GM18511 (cell line): ENCODE measurements around the gene SARDH.
"Not testable (repeated sequence)": the region's sequence is repeated elsewhere in the genome, so short reads cannot be mapped to it uniquely, and the experiment has no call there.

ENCODE experiments used
- ATAC-seq: cut with Tn5 transposase; IDR thresholded peaks from one replicate; pipeline ENCODE4 v1.9.1; 2021; ENCODE audit warnings: mild to moderate bottlenecking, moderate library complexity; ENCODE audit not compliant: unreplicated experiment

SARDH gene

DNA sequence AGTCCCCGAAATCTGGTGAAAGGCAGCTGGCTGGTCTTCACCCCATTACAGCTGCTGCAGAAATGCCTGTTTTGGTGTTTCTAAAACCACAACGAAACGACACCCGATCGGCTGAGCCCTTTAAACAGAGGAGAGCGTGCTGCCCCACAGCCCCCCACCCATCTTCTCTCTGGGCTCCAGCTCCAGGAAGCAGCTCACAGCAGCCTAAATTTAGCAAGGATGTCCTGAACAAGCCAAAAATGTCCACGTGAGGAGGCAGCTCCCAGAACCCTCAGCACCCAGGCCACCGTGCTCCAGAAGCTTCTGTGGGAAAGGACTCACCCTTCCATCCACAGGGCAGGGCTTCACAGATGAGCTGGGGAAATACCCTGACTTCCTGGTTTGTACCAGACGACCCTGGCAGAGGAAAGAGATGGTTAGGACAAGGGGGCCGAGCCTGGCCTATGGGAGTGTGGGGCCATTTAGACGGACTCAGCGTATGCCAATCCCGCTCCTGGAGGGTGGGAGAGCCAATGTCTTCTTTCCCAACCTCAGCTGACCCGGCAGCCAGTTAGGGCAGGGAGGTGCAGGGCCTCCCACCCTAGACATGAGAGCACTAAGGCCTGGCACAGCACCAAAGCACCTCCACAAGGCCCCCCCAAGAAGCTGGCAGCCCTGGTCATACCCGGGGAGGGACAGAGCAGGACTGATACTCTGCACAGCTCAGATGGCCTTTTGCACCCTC, 39.1 kb upstream of the SARDH start:
- no peak for ATAC-seq

DNA sequence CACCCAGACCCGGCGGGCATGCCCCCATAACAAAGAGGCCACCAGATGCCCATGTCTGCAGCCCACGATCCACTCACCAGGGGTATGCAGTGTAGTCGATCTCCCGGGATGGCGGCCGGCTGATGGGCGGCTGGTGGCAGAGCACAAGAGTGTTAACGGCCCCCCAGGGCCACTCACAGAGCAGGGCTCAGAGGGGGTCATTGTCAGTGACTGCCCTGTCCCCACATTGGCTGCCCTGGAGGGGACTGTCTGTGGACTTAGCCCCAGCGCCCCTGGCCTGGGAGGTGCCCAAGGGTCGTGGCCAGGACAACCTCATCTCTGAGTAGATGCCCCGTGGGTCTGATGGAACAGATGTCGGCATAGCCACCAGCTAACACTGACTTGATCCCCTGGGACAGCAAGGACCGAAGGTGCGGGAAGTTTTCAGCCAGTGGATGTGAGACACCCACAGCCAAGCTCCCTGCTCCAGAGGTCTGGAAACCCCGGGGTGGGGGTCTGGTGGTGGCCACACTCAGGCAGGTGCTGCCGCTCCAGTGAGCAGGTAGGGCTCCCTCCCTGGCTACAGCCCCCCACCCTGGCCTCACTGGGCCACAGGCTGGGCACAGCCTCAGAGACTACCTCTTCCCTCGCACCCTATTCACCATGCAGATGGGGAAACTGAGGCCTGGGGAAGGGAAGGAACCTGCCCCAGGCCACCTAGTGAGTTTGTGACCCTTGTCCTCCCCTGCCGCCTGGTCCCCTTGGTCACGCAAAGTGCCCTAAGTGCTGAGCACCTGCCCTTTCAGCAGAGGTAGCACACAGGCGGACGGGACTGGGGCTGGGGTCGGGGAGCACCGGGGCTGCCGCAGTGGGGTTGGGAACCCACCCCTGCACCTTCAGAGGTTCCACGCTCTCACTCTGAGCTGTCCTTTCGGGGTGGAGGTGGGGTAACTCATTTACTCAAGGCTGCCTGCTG, 38.1 kb upstream of the SARDH start:
- ATAC-seq = no peak

GRCh38 chr9:133775291-133775690, 37.1 kb upstream of the SARDH start:
- no peak for ATAC-seq

DNA sequence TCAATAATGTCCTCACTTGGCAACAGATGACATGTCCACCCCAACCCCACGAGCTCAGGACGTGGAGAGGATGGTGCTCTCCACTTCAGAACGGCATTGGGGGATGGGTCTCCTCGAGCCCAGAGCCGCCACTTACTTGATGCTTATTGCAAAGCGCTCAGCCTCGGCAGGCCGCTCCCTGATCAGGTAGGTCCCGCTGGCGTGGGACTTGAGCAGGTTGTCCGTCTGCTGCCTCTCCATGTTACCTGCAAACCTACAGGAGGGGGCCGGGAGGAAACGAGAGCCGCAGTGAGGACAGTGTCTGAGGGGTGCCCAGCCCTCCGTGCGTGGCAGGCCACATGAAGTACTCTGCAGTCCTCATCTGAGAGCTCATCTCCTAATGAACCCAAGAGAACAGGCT, 36.6 kb upstream of the SARDH start:
- ATAC-seq = no peak

GRCh38 chr9:133773889-133774655, 35.9 kb upstream of the SARDH start:
- no peak for ATAC-seq

- no peak for ATAC-seq
These were observed 34.4 kb upstream of the SARDH start for GRCh38 chr9:133772581-133772980.

GRCh38 chr9:133771486-133772482, 33.6 kb upstream of the SARDH start:
- no peak for ATAC-seq

DNA sequence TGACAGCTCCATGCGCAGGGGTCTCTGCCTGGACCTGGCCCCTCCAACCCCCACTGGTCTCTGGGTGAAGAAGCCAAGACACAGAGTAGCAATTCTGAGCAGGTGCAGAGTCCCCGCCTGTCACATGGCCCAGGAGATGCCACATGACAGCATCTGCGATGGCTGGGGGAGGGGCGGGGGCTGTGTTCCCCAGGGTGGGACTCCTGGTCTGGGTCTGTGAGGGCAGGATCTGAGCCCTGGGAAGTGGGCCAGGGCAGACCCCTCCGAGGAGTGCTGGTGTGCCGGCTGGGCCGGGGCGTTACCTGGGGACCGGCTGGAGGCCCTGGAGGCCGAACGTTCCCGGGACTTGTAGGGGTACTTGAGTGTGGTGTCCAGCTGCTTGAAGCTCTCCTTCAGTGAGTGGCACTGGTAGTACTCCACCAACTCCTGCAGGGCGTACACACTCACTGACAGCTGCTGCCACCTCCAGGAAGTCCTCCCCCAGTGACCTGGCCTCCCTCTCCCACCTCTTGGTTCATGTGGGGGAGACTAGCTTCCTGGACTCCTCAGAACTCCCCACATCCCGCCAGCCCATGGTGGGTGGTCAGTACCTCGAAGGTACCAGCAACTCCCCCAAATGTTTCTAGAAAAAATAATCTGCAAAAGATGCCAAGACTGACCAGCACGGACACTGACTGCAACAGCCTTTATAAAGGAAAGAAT, 32.1 kb upstream of the SARDH start:
- no peak for ATAC-seq

DNA sequence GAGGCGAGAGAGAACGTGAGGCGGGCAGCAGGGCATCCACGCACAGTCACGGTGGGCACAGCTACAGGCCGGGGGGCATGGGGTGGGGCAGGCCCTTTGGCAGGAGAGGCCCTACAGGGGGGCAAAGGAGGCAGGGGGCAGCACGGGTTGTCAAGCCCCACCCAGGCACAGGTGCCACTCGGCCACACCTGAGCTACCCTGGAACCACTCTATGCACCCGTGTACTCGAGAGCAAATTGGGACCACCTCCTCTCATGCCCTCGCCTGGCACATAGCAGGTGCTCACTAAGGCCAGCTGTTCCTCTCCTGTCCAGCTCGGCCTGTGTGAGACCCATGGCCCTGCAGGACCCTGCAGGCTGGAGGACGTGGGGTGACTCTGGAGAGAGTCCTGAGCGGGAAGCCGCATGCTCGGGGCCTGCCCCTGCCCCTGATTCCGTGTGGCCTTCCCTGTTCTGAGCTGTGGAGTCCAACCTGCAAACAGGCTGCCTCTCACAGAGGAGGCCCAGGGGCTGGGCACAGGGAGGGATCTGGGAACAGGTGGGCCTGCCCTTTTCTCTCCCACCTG, 31.4 kb upstream of the SARDH start:
- no peak for ATAC-seq

DNA sequence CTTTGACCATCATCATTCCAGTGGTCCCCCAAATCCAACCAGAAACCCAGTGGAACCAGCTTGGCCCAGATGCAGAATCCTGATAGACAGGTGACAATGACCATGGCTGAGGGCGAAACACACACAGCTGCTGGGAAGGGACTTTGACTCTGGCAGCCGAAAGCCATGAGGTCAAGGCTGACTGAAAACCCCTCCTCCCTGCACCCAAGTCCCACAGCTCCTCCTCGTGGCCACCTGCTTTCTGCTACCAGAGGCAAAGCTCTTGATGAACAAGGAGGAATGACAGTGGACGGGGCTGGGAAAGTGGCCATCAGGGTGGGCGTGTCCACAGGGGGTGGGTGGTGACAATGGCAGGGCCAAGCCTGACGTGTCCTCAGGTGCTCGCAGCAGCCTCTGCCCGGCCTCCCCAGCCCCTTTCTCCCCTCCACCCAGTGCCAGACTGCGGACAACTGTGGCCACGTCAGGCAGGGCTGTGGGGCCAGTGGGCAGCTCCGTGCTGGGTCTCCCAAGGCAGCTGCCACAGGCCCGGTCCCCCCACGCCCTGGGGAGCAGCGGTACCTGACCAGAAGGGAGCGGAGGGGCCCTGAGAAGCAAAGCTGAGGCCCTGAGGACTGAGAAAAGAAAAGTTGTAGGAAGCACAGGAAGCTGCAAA, 30.8 kb upstream of the SARDH start:
- ATAC-seq = no peak

- ATAC-seq = no peak
These were observed 30.3 kb upstream of the SARDH start for GRCh38 chr9:133768371-133768858.

GRCh38 chr9:133767625-133768024, 29.5 kb upstream of the SARDH start:
- no peak for ATAC-seq

- ATAC-seq = no peak
These were observed 28.9 kb upstream of the SARDH start for GRCh38 chr9:133767008-133767407.

- ATAC-seq = not testable (repeated sequence)
These were observed 28.1 kb upstream of the SARDH start for GRCh38 chr9:133766234-133766633.

- no peak for ATAC-seq
These were observed 25.4 kb upstream of the SARDH start for GRCh38 chr9:133763272-133764183.

DNA sequence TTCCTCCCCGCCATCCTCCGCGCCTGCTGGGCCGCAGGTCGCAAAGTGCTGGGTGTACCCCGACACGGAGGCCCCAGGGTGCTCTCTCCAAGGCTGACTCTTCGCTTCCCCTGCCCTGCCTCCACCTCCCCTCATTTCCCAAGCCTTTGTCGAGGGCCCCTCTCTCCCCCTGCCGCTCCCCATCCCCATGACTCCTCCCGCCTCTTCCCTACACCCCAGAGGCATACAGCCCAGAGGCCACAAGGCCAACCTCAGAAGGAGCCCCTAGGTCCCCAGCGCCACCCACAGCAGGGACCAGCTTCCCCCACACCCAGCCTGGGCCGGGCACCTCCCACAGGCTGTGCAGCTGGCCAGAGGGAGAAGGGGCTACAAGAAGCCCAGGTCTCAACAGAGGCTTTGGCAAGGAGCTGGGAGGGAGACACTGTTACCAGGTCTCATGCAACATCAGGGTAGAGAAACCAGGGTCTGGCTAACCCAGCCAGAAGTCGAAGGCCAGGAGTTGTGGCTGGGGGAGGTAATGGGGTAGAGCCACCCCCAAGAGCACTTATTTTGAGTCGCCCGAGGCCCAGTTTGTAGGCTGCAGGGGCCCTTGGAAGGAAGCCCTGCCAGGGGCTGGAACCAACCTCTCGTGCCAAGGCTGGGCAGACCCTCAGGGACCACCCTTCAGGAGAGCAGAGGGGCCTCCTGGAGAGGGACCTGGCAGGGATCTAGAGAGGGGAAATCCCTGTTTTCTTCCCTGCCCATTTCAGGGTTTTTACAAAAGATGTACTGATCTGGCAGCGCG, 24.5 kb upstream of the SARDH start:
- no peak for ATAC-seq
